A549 (cell line): ENCODE measurements around the gene CNTNAP2. TPM values are rescaled to one million over a fixed set of nuclear protein-coding genes. Genes with fewer than 3 reads are reported as not detected.

Experiments
- ATAC-seq, 2 experiments: fragments of 200-7000 bp in 1 of 2; fragments of >200 bp in 1 of 2; cut with Nextera tagmentation in 1 of 2; cut with Tn5 transposase in 1 of 2; 3 replicates each; pipeline versions ENCODE4 v1.8.0 to v1.9.1; 2018 to 2020; ENCODE audit warnings: mild to moderate bottlenecking in 1 of 2, moderate library complexity in 1 of 2
- CTCF ChIA-PET: fragments of 300-600 bp; sonication (Branson Sonifier 250); formaldehyde crosslinking; extraction: SDS; loops from one replicate; lab custom pipeline; 2021; ENCODE audit warnings: antibody characterized with exemption, inconsistent platforms; lab: Yijun Ruan, JAX
- POLR2A ChIA-PET: fragments of 350-600 bp; formaldehyde crosslinking; extraction: SDS; loops from one replicate; lab custom pipeline; 2021; ENCODE audit warnings: antibody characterized with exemption, inconsistent platforms; lab: Yijun Ruan, JAX
- DNase-seq, 2 experiments: peaks; one replicate each; pipeline versions ENCODE4 v3.0.0 to v3.0.0-alpha.2; 2011 to 2016; ENCODE audit warnings: low read depth in 1 of 2, low spot score in 1 of 2
- FAIRE-seq: peaks from 2 replicates; lab custom pipeline; 2011; peaks lifted over from hg19 to GRCh38; lab: Jason Lieb, UNC
- H3K27ac ChIP-seq, 2 experiments: fragments of >200 bp; sonication (Bioruptor Twin); formaldehyde crosslinking; 3 replicates each; pipeline ENCODE4 v1.5.1; 2016 to 2017
- H3K4me1 ChIP-seq: fragments of >200 bp; sonication (Bioruptor Twin); formaldehyde crosslinking; 3 replicates; pipeline ENCODE4 v1.6.1; 2016
- H3K4me2 ChIP-seq: fragments of >200 bp; sonication (Bioruptor Twin); formaldehyde crosslinking; 3 replicates; pipeline ENCODE4 v1.6.1; 2016
- H3K4me3 ChIP-seq: fragments of >200 bp; sonication (Bioruptor Twin); formaldehyde crosslinking; 3 replicates; pipeline ENCODE4 v1.5.1; 2016
- H3K9me3 ChIP-seq: fragments of >200 bp; sonication (Bioruptor Twin); formaldehyde crosslinking; 3 replicates; pipeline ENCODE4 v1.6.1; 2016
- ATOH8 ChIP-seq: fragments of 250-450 bp; sonication (Bioruptor Pico); IDR thresholded peaks from 2 replicates; pipeline ENCODE4 v1.5.0; 2020; ENCODE audit warnings: low read depth, mild to moderate bottlenecking, moderate library complexity
- BCL3 ChIP-seq: fragments of >200 bp; sonication (Bioruptor Twin); formaldehyde crosslinking; IDR thresholded peaks from 3 replicates; pipeline ENCODE4 v1.6.1; 2016
- BHLHE40 ChIP-seq: IDR thresholded peaks from 2 replicates; pipeline ENCODE4 v1.6.1; 2012; ENCODE audit warnings: low read depth, low read length, inconsistent platforms
- CBX8 ChIP-seq: fragments of 200-600 bp; sonication (generic); IDR thresholded peaks from 2 replicates; pipeline ENCODE4 v1.6.1; 2016
- CHD4 ChIP-seq: fragments of 200-600 bp; sonication (generic); IDR thresholded peaks from 2 replicates; pipeline ENCODE4 v1.6.1; 2016; ENCODE audit warnings: antibody characterized with exemption, mild to moderate bottlenecking, borderline replicate concordance
- EP300 ChIP-seq, 2 experiments: fragments of >200 bp; sonication (Bioruptor Twin); formaldehyde crosslinking; IDR thresholded peaks; 2 replicates in 1 of 2; 3 replicates in 1 of 2; pipeline ENCODE4 v1.6.1; 2016 to 2017
- FOSL2 ChIP-seq, 2 experiments: fragments of 450-650 bp in 1 of 2; fragments of >200 bp in 1 of 2; sonication (Bioruptor Twin) in 1 of 2; formaldehyde crosslinking; IDR thresholded peaks; 2 replicates each; pipeline versions ENCODE4 v1.5.0 to v1.6.1; 2016 to 2020; ENCODE audit warnings: mild to moderate bottlenecking in 1 of 2, moderate library complexity in 1 of 2
- GATA3 ChIP-seq: IDR thresholded peaks from 2 replicates; pipeline ENCODE4 v1.6.1; 2012; ENCODE audit warnings: borderline replicate concordance
- HDAC2 ChIP-seq: fragments of 200-600 bp; sonication (generic); IDR thresholded peaks from 2 replicates; pipeline ENCODE4 v1.6.1; 2016
- JUNB ChIP-seq: fragments of >200 bp; sonication (Bioruptor Twin); formaldehyde crosslinking; IDR thresholded peaks from 2 replicates; pipeline ENCODE4 v1.6.1; 2016
- MAFK ChIP-seq: fragments of 450-650 bp; IDR thresholded peaks from 2 replicates; pipeline ENCODE4 v1.6.1; 2014; ENCODE audit not compliant: partially characterized antibody
- NFE2L2 ChIP-seq: fragments of 150-350 bp; conservative IDR thresholded peaks from 2 replicates; pipeline ENCODE4 v1.6.1; 2014; ENCODE audit warnings: low read length
- NPAS2 ChIP-seq: fragments of 250-450 bp; sonication (Bioruptor Pico); IDR thresholded peaks from 2 replicates; pipeline ENCODE4 v1.8.0; 2022; ENCODE audit warnings: mild to moderate bottlenecking, moderate library complexity, borderline replicate concordance
- RARB ChIP-seq: fragments of 250-450 bp; sonication (Bioruptor Pico); IDR thresholded peaks from 2 replicates; pipeline ENCODE4 v1.8.0; 2021; ENCODE audit warnings: mild to moderate bottlenecking, moderate library complexity
- RCOR1 ChIP-seq: fragments of 150-350 bp; IDR thresholded peaks from 2 replicates; pipeline ENCODE4 v1.6.1; 2014; ENCODE audit warnings: antibody characterized with exemption, low read length, low read depth
- RFX5 ChIP-seq: fragments of 450-650 bp; IDR thresholded peaks from 2 replicates; pipeline ENCODE4 v1.7.1; 2014; ENCODE audit warnings: antibody characterized with exemption, mild to moderate bottlenecking, moderate library complexity
- SMC3 ChIP-seq: fragments of >200 bp; sonication (Bioruptor Twin); formaldehyde crosslinking; IDR thresholded peaks from 3 replicates; pipeline ENCODE4 v1.6.1; 2018; ENCODE audit warnings: inconsistent platforms
- TFCP2L1 ChIP-seq: fragments of 250-450 bp; sonication (Bioruptor Pico); IDR thresholded peaks from 2 replicates; pipeline ENCODE4 v1.5.0; 2021; ENCODE audit warnings: mild to moderate bottlenecking
- ZNF302 ChIP-seq: fragments of 250-450 bp; sonication (Bioruptor Pico); IDR thresholded peaks from 2 replicates; pipeline ENCODE4 v1.9.0; 2021; ENCODE audit warnings: inconsistent platforms, mild to moderate bottlenecking, moderate library complexity
- WGBS: methylation state at CpG from one replicate; pipeline ENCODE4 v1.1.6; 2017; ENCODE audit errors: missing lambda C conversion rate; 5-methylcytosine and 5-hydroxymethylcytosine counted together
- polyA plus RNA-seq, 4 experiments: library from polyadenylated mRNA; depleted of rRNA in 3 of 4; stranded (reverse); fragments of >200 nt; fragmentation: RNase III in 1 of 4; extraction: RNeasy Plus Mini Kit Qiagen cat#74134 plus additional on column Dnase treatment in 1 of 4; gene quantifications; 2 replicates in 3 of 4; 3 replicates in 1 of 4; pipeline ENCODE4 v1.2.3, GENCODE V29; 2011 to 2017
- TF ChIP-seq, protein P1 (sequence below): fragments of 250-450 bp; sonication (Bioruptor Pico); IDR thresholded peaks from 2 replicates; pipeline ENCODE4 v1.5.0; 2021; ENCODE audit warnings: mild to moderate bottlenecking, moderate library complexity, borderline replicate concordance

Gene CNTNAP2
- polyA plus RNA-seq, 2 of the 4 experiments (the other 2 are of a cell fraction): 0.05 to 0.13 TPM

DNA sequence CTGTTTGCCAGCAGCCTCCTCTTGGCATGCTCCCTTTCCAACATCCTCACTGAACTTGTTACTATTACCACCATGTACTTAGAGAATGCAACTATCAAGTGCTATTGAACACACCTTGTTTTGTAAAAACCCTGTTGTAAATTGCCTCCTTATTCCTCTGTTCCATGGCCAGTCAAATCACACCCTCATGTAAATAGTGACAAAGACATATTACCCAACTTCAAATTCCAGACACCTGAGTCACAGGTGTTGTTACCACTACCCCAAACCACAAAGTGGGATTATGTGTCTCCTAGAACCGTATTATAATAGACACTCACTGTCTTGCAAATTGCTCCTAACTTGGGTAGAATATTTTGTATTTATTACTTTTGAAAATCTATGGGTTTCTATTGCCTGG lies 2210.8 kb downstream of the CNTNAP2 start:
- POLR2A ChIA-PET: no interaction called here
- 0% methylated on average over 1 of the region's 1 CpG for WGBS
- CTCF ChIA-PET: no interaction called here
- Histone ChIP-seq H3K27ac (no peak overlapping the region), H3K4me1 (0 out of 3 replicates have a peak, but pooled peaks cover 9% of the 10 kb centered on the region), H3K9me3 (peaks cover 4% of the 10 kb centered on the region; the same call in 2 of the 3 replicates), H3K4me2 (0 out of 3 replicates have a peak overlapping the region, but pooled peaks have one; percentile 28), H3K4me3 (no peak overlapping the region)
- ATAC-seq: peak; percentile 39 to 58; a peak in 3 of 6 replicates
- FAIRE-seq: no peak
- peak in 1 of 2 experiments; percentile 23 for DNase-seq
- TF ChIP-seq FOSL2 (IDR thresholded peaks at IDR 0.05) (no peak), FOSL2 (CRISPR knock-in tag; IDR thresholded peaks at IDR 0.05) (peak; percentile 25; the same call in 1 of the 2 replicates), RARB (no peak)

GRCh38 chr7:148328906-148329305 lies 2212.3 kb downstream of the CNTNAP2 start:
- ChIA-PET POLR2A (interaction anchor here (0.7 kb wide), 1 partner anchor 13 kb away, joined by 11 read pairs; no protein-coding TSS in a partner anchor), CTCF (no interaction called here)
- no peak for ATAC-seq
- no peak for TF ChIP-seq BCL3
- TF ChIP-seq EP300 (IDR thresholded peaks at IDR 0.05): no peak
- no peak for TF ChIP-seq JUNB
- TF ChIP-seq TFCP2L1 (CRISPR knock-in tag): no peak
- TF ChIP-seq CHD4: no peak
- TF ChIP-seq HDAC2: no peak
- TF ChIP-seq, protein P1, sequence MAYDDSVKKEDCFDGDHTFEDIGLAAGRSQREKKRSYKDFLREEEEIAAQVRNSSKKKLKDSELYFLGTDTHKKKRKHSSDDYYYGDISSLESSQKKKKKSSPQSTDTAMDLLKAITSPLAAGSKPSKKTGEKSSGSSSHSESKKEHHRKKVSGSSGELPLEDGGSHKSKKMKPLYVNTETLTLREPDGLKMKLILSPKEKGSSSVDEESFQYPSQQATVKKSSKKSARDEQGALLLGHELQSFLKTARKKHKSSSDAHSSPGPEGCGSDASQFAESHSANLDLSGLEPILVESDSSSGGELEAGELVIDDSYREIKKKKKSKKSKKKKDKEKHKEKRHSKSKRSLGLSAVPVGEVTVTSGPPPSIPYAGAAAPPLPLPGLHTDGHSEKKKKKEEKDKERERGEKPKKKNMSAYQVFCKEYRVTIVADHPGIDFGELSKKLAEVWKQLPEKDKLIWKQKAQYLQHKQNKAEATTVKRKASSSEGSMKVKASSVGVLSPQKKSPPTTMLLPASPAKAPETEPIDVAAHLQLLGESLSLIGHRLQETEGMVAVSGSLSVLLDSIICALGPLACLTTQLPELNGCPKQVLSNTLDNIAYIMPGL (CRISPR knock-in tag): no peak
- no peak for TF ChIP-seq NPAS2
- TF ChIP-seq NFE2L2: no peak
- TF ChIP-seq BHLHE40: no peak
- no peak for TF ChIP-seq GATA3
- no peak for TF ChIP-seq ZNF302 (CRISPR knock-in tag)
- no peak for TF ChIP-seq MAFK
- no peak for TF ChIP-seq ATOH8 (CRISPR knock-in tag)
- TF ChIP-seq SMC3: no peak
- no peak for TF ChIP-seq RFX5
- H3K4me1 ChIP-seq: 0 out of 3 replicates have a peak, but pooled peaks cover 9% of the 10 kb centered on the region
- DNase-seq: no peak
- H3K4me3 ChIP-seq: no peak overlapping the region
- H3K9me3 ChIP-seq: peaks cover 4% of the 10 kb centered on the region; the same call in 2 of the 3 replicates
- no peak overlapping the region for H3K27ac ChIP-seq
- H3K4me2 ChIP-seq: no peak overlapping the region
- 46% methylated on average over 5 of the region's 5 CpGs for WGBS
- FAIRE-seq: no peak

- ChIA-PET CTCF (no interaction called here), POLR2A (no interaction called here)
- H3K9me3 ChIP-seq: peaks cover 4% of the 10 kb centered on the region; the same call in 2 of the 3 replicates
- H3K4me2 ChIP-seq: no peak overlapping the region
- H3K4me3 ChIP-seq: no peak overlapping the region
- WGBS: 74% methylated on average over 15 of the region's 15 CpGs
- no peak overlapping the region for H3K27ac ChIP-seq
- H3K4me1 ChIP-seq: 0 out of 3 replicates have a peak, but pooled peaks cover 9% of the 10 kb centered on the region
- DNase-seq: no peak
- no peak for ATAC-seq
- FAIRE-seq: no peak
- TF ChIP-seq NFE2L2 (no peak), CBX8 (no peak), RCOR1 (no peak)
Observed at GRCh38 chr7:148330124-148330818, 2213.7 kb downstream of the CNTNAP2 start.
